ENCODE data around the gene TYK2.

The TYK2 gene

DNA sequence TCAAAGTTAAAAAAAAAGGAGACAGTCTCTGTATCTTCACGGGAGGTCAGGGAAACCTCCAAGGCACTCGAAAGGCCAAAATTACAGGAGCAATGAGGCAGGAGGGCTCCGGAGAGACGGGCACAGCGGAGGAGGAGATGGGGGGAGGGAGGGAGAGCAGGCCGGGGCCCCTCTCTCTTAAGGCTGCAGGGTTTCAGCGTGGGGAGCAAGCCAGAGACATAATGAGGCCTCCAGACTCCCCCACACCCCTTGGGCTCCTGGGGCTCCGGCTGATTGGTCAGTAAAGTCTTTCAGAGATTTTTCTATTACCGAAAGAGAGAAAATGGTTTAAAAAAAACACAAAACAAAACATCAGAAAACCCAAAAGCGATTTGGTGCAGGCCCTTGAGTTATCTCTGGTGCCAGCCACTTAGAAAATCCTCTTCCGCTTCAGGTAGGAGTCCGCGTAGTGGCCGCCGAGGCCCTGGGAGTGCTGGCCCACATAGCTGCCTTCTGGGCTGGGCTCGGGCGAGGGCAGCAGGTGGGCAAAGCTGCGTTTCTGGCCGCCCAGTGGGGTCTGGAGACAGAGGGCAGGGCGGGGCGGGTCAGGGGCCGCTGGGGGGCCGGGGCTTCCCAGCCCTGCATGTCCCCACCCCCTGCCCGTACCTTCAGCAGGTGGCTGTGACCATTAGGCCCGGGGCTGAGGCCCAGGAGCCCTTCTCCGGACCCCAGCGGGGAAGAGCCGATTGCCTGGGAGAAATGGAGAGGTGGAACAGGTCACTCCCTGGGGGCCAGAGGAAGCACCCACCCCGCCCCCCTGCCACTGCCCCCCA, 63.1 kb downstream of the TYK2 start:
- no peak for FAIRE-seq
- DNase-seq (ENCODE audit: insufficient read length, low spot score) = no peak

DNA sequence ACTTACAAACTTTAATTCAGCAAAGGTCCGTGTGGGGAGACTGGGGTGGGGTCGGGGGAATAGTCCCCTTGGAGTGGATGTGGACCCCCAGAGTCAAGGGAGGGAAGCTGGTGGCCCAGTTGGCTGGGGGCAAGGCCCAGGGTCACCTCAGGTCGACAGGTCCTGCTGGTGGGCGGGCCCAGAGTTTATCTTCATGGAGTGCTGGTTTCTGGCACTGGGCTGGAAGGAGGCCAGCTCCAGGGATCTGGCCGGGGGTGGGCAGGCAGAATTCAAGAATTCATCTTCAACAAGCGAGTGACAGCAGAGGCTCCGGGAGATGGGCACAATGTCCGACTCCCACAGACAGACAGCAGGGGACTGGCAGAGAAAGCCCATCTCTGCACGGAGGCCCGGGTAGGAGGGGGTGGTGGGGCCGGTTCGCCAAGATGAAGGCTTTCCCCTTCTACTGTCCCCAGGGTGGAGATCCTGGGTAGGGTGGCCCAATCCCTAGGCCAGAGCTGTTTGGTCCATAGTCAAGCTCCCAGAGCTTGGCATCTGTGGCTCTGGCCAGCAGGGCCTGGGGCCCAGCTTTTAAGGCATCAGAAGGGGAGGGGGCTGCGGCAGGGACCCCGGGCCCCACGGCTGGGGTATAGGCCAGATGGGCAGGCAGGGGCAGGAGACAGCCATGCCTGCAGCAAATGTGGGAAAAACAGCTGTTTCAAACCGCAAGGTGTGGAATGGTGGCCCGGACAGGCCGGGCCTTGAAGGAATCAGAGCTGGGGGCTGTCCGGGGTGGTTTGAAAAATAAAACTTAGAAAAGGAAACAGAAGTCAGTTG, 63.9 kb downstream of the TYK2 start:
- no peak for FAIRE-seq
- no peak for DNase-seq (ENCODE audit: insufficient read length, low spot score)

DNA sequence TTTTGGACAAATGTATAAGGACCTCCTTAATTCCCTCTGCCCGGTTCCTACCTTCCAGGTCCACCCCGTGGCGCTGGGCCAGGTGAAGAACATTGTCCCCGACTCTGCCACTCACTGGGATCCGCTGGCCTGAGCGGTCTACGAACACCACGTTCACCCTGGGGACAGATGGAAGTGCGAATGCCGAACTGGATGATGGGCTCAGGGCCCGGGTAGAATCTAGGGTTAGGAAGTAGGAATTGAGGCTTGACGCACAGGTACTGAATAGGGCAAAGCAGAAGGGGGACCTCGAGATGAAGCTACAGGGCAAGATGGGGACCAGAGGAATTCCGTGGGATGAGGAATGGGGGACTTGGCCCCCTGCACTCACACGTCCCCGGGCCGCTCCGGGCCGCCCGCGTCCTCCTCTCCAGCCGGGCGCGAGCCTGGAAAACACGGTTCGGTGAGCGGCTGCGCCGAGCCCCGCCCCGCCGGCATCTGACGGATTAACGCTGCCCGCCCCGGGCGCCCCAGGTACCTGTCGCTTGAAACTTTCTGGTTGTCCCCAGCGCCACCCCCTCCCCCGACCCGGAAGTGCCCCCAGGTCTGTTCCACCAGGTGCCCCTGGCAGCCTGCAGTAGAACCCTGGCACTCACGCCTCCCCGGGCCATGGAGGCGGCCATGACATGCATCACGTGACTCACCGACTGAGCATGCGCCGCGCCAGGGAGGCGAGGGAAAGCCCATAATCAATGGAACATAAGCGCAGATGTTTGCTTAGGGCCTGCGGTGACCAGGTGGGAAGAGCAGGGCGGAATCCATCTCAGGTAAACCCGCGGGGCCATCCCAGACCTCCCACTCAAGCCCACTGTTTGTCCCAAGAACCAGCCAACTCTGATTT, 64.8 kb downstream of the TYK2 start, which contains the start of gene FDX2:
FDX2 (minus strand) TSS at position 681 of the 880 bp plus-strand sequence; CDS start at position 662, 19 bp downstream.
- FAIRE-seq = peak; percentile 97

DNA sequence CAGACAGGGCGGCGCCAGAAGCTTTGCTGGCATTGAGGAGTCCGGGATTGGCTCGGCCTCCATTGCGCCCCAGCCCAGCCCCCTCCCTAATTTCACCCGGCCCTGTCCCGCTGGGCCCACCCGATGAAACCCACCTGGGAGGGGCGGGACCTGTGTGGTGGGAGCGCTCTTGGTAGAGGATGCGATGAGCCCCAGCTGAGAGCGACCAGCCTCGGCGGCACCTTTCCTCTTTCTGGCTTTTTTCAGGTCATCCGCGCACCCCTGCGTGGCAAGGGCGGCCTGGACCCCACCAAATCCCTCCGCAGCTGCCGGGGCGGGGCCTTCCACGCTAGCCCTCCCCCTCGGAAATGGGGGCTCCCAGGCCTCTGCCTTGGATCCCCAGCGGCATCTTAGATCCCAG, 70.9 kb downstream of the TYK2 start, which contains the start of gene ZGLP1:
ZGLP1 (minus strand) TSS at position 393 of the 400 bp plus-strand sequence.
- FAIRE-seq (no peak), DNase-seq (ENCODE audit: insufficient read length, low spot score) (no peak)

More for the DNA sequence above, 64.8 kb downstream of the TYK2 start, which contains the start of gene FDX2:
- DNase-seq (ENCODE audit: insufficient read length, low spot score) = peak; percentile 97

DNA sequence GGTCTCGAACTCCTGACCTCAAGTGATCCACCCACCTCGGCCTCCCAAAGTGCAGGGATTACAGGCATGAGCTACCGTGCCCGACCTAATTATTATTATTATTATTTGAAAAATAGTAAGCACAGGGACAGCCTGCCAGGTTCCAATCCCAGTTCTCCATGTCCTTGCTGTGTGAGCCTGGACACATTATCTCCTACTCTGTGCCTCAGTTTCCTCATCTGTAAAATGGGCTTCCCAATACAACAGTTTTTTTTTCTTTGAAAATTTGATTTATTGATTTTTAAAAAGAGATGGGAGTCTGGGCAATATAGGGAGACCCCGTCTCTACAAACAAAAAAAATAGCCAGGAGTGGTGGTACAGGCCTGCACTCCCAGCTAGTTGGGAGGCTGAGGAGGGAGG, 74.0 kb downstream of the TYK2 start:
- no peak for DNase-seq (ENCODE audit: insufficient read length, low spot score)
- no peak for FAIRE-seq

DNA sequence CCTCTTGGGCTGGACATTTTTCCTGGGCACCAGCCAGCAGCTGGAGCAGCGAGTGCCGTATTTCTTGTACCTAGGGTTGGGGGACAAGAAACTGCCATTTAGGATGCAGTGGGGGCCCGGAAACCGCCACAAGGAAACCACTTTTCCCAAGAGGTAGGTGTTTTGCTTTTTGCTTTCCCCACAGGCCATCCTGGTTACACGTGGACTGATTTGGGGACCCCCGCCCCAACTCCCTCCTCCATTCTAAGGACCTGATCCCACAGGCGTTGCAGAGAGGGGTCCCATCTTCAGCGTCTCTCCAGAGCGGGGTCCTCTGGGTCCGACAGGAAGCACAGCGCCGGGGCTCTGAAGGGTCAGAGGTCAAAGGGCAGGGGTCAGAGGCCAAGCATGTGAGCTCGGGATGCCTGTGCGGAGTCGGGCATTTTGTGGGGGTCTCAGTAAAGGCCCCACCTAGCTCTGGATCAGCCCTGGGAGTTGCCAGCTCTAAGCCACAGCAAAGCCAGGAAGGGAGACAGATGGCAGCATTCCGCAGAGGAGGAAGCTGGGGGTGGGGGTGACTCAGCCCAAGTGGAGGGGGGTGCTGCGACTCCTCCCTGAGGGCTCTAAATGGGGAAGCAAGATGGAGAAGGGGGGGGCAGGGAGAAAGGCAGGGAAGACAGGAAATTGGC, 75.1 kb downstream of the TYK2 start:
- FAIRE-seq = no peak
- no peak for DNase-seq (ENCODE audit: insufficient read length, low spot score)
